ENCODE measurements around the gene CLDN24.
"Not testable (repeated sequence)": the region's sequence is repeated elsewhere in the genome, so short reads cannot be mapped to it uniquely, and the experiment has no call there.

The CLDN24 gene

GRCh38 chr4:183345261-183345660 is 23.0 kb upstream of the CLDN24 start:
- DNase-seq: no peak

GRCh38 chr4:183344523-183345255 is 22.5 kb upstream of the CLDN24 start:
- DNase-seq: no peak

DNA sequence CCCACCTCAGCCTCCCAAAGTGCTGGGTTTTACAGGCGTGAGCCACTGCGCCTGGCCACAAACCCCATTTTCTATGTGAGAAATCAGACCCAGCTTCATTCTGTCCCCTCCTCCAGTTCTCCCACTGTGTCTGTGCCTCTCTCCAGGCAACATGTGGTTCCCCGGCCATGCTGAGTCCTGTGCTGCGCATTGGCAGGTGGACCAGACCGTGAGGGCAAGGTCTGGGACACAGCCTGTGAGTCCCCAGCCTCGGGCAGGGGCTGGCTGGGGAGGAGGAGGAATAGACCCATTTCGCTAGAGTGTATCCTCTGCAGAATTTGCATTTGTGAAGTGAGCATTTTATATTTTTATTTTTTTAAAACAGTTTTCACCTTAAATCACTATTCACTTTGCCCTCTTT is 21.5 kb upstream of the CLDN24 start:
- no peak for DNase-seq

DNA sequence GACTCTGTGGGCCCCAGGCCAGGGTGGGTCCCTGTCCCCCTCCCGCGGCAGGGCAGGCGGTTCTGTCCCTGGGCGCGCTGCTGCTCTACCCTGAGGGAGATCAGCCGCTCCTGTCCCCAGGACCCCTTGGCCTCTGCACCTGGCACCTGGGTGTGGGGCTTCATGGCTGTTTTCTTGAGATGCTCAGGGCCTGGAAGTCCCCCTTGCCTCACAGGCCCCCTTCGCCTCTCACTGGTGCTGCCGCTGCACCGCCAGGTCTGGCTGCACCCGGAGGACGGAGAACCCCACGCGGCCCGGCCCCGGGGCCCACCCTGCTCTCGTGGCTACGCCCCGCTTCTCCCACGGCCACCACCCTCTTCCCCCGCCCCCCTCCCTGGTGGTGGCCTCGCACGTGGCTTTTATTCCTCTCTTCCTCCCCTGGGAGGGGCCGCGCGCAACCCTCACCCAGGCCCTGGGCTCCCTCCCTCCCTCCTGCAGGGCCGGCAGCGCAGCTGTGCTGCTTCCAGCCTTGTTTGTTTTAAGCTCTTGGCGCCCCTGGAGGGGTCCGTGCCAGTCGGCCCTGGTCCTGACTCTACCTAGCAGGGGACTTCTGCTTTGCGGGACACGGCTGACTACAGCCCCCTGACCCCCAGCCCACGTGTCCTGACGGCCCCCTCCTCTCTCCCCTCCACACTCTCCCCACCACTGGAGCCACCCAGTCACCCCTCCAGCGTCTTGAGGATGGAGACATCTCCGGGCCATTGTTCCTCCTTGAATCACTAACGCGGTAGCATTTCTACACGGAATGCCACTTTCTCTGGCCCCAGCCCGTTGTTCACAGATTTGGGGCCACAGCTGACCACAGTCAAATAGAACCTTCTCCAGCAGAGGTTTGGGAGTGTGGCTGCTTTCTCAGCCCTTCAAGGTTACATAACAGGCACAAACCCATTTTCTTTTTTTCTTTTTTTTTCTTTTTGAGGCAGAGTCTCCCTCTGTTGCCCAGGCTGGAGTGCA is 20.6 kb upstream of the CLDN24 start:
- DNase-seq: no peak

- no peak for DNase-seq
These were observed 15.6 kb upstream of the CLDN24 start for GRCh38 chr4:183337833-183338232.

DNA sequence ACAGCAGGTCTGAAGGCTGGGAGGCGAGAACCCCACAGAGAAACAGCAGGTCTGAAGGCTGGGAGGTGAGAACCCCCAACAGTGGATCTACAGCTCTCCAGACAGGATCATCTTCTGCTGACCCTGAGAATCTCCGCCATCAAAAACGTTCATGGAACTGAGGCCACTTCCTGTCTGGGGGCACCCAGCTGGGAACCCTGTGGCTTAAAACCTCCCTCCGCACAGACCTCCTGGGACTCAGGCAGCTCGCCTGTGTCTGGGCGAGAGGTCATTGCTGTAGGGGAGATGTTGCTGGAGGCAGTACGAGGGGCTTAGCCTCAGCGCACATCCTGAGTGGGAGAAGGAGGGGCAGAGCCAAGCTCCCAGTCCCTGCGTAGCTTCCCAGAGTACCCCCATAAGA is 15.1 kb upstream of the CLDN24 start:
- no peak for DNase-seq

- no peak for DNase-seq
These were observed 13.2 kb upstream of the CLDN24 start for GRCh38 chr4:183335369-183335940.

GRCh38 chr4:183333983-183334382 is 11.8 kb upstream of the CLDN24 start:
- no peak for DNase-seq

GRCh38 chr4:183333202-183333601 is 11.0 kb upstream of the CLDN24 start:
- DNase-seq: no peak

DNA sequence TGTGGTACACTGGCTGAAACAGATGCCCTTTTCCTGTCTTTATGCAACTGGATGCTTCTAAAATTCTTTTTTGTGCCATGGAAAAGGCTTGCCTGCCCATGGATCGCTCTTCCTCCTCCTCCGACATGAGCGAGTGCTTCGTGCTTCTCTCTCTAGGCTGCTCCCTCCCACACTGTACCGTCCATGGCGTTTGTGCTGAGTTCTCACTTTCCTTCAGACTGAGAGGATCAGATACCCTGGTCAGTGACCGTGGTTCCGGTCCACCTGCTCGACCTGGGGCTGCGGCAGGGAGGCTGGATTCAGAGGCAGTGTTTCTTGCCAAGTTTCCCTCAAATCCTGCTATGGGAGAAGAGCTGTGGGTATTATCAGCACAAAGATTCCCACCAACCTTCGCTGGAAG is 10.2 kb upstream of the CLDN24 start:
- DNase-seq: no peak

- no peak for DNase-seq
These were observed 8.6 kb upstream of the CLDN24 start for GRCh38 chr4:183330841-183331240.

DNA sequence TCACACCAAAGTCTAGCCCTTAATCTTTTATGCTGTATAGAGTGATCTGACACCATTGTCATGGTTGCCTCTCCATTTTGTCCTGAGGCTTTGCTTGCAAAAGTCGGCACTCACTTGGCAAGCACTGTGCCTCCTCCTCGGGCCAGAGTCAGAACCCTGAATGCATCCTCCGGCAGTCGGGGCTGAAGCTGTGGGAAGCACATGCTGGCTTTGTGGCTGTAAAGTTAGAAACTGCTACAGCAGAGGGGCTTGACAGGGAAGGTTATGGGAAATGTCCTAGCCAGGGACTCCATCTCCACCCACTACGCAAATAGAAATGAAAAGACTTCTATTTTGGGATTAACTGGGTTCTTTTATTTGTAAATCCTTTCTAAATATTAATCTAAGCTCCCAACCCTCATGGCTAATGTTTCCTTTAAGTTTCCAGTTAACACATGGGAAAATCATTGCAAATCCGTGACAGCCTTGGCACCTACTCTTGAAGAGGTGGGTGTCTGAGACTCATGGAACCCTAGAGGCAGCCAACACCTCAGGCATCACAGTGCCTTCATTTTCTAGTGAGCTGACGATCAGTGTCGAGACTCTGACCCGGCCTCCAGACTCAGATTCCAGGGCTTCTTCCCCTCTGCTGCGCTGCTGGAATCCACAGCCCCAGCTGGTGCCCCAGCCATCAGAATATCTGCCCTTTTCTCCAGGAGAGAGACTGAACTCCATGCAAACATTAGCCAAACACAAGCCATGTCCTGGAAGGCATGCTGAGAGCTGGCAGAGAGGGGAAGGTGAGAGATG is 7.9 kb upstream of the CLDN24 start:
- no peak for DNase-seq

GRCh38 chr4:183329244-183329643 is 7.0 kb upstream of the CLDN24 start:
- DNase-seq: no peak

DNA sequence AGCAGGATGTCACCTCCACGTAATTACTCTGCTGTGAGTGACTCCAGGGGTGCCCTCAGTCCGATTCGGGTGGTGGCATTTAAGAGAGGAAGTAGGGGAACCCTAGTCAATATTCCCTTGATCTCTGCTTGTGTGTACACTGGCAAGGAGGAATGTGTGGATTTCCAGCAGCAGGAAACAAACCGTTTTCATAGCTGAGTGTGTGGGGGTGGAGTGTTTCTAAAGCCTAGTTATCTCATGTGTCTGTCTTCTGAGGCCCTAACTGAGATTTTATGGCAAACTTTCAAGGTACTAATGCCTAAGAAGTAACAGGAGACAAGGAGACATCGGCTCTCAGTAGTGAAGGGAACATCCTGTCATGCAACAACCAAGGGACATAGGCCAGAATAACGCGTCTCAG is 6.6 kb upstream of the CLDN24 start:
- no peak for DNase-seq

DNA sequence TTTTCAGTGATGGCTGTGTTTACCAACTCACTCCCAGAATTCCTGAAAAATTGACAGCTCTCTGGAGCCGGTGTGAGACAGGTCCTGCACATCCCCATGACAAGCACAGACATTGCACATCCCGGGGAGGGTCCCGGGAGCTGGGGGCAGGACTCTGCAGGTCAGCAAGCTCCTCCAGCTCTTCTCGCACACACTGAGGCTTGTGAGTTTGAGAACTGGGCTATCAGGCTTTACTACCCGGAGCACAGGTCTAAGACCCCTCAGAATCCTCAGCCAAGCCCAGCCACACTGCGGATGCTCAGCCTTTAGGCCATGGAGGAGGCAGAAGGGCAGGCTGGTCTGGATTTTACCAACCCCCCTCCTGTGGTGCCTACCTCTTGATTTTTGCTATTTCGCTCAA is 5.6 kb upstream of the CLDN24 start:
- DNase-seq: no peak

GRCh38 chr4:183326853-183327252 is 4.6 kb upstream of the CLDN24 start:
- DNase-seq: no peak

- DNase-seq: not testable (repeated sequence)
These were observed 4.2 kb upstream of the CLDN24 start for GRCh38 chr4:183326387-183326786.

- no peak for DNase-seq
These were observed 2.4 kb upstream of the CLDN24 start for GRCh38 chr4:183324619-183325018.

GRCh38 chr4:183324056-183324455 is 1.8 kb upstream of the CLDN24 start:
- not testable (repeated sequence) for DNase-seq

GRCh38 chr4:183323295-183323694 is 1.1 kb upstream of the CLDN24 start:
- no peak for DNase-seq

- no peak for DNase-seq
These were observed 710 bp downstream of the CLDN24 start for GRCh38 chr4:183321516-183321915.

- DNase-seq: peak in 1 of 5 experiments; percentile 60
These were observed 1.1 kb downstream of the CLDN24 start for GRCh38 chr4:183321079-183321478.

Measured in T-helper 2 cell (primary cell).